GOT3 (cell line): Measurements from ENCODE around the gene DLX6.
"Not testable (repeated sequence)": the region's sequence is repeated elsewhere in the genome, so short reads cannot be mapped to it uniquely, and the experiment has no call there.

Experiments used
- DNase-seq: peaks from one replicate; lab custom pipeline; 2025; ENCODE audit warnings: mixed read lengths; lab: John Stamatoyannopoulos, UW

DLX6 gene

GRCh38 chr7:97024209-97025129 is 19.1 kb downstream of the DLX6 start, which contains the start of gene DLX5:
DLX5 (minus strand) TSS chr7:97024831; CDS start chr7:97024623, 208 bp downstream.
- no peak for DNase-seq

GRCh38 chr7:97025130-97025499 is 19.8 kb downstream of the DLX6 start:
- no peak for DNase-seq

- no peak for DNase-seq
These were observed 20.8 kb downstream of the DLX6 start for GRCh38 chr7:97025983-97026714.

- no peak for DNase-seq
These were observed 21.5 kb downstream of the DLX6 start for GRCh38 chr7:97026715-97027426.

- peak; percentile 28 for DNase-seq
These were observed 22.3 kb downstream of the DLX6 start for GRCh38 chr7:97027427-97028234.

GRCh38 chr7:97034213-97034852 is 29.0 kb downstream of the DLX6 start:
- not testable (repeated sequence) for DNase-seq

GRCh38 chr7:97039374-97040065 is 34.2 kb downstream of the DLX6 start:
- no peak for DNase-seq

- DNase-seq: no peak
These were observed 37.9 kb downstream of the DLX6 start for GRCh38 chr7:97043281-97043680.
